ENCODE data around the gene RHOT1. TPM values are rescaled to one million over a fixed set of nuclear protein-coding genes. Genes with fewer than 3 reads are reported as not detected.
A peak's percentile ranks its signal among the peaks of the same experiment; 100 is the strongest.

RHOT1 gene
- total RNA-seq, 1 donor: 47.0 TPM

- H3K27me3 ChIP-seq (ENCODE audit: insufficient read depth, low read length): no peaks in the 10 kb centered on the region
- no peaks in the 10 kb centered on the region for H3K79me2 ChIP-seq (ENCODE audit: insufficient read depth, low read length)
- DNase-seq (ENCODE audit: insufficient read length, low spot score, missing footprints): no peak
- H3K27ac ChIP-seq (ENCODE audit: low read depth, low read length): no peak overlapping the region
- H3K36me3 ChIP-seq (ENCODE audit: insufficient read depth, low read length): no peaks in the 10 kb centered on the region
- no peak overlapping the region for H3K4me2 ChIP-seq (ENCODE audit: insufficient read depth, low read length)
- H2AFZ ChIP-seq (ENCODE audit: low read length): no peak overlapping the region
- H3K4me1 ChIP-seq (ENCODE audit: insufficient read depth, low read length): no peaks in the 10 kb centered on the region
- no peak for TF ChIP-seq CTCF (IDR thresholded peaks at IDR 0.05; ENCODE audit: extremely low read depth, low read depth, low read length)
- no peaks in the 10 kb centered on the region for H3K9me3 ChIP-seq (ENCODE audit: low read depth, low read length)
- peaks cover 4% of the 10 kb centered on the region for H4K20me1 ChIP-seq (ENCODE audit: insufficient read depth, low read length)
- H3K4me3 ChIP-seq (ENCODE audit: insufficient read depth, low read length): no peak overlapping the region
Measured at GRCh38 chr17:32235588-32235987, 93.3 kb downstream of the RHOT1 start.

- no peak overlapping the region for H3K4me3 ChIP-seq (ENCODE audit: insufficient read depth, low read length)
- no peak for DNase-seq (ENCODE audit: insufficient read length, low spot score, missing footprints)
- peaks cover 11% of the 10 kb centered on the region for H4K20me1 ChIP-seq (ENCODE audit: insufficient read depth, low read length)
- H3K36me3 ChIP-seq (ENCODE audit: insufficient read depth, low read length): no peaks in the 10 kb centered on the region
- no peaks in the 10 kb centered on the region for H3K4me1 ChIP-seq (ENCODE audit: insufficient read depth, low read length)
- no peak overlapping the region for H3K27ac ChIP-seq (ENCODE audit: low read depth, low read length)
- H3K27me3 ChIP-seq (ENCODE audit: insufficient read depth, low read length): no peaks in the 10 kb centered on the region
- H2AFZ ChIP-seq (ENCODE audit: low read length): no peak overlapping the region
- TF ChIP-seq CTCF (IDR thresholded peaks at IDR 0.05; ENCODE audit: extremely low read depth, low read depth, low read length): no peak
- H3K9me3 ChIP-seq (ENCODE audit: low read depth, low read length): no peaks in the 10 kb centered on the region
- H3K79me2 ChIP-seq (ENCODE audit: insufficient read depth, low read length): no peaks in the 10 kb centered on the region
- H3K4me2 ChIP-seq (ENCODE audit: insufficient read depth, low read length): no peak overlapping the region
Measured at GRCh38 chr17:32239456-32239855, 97.2 kb downstream of the RHOT1 start.

- H3K4me1 ChIP-seq (ENCODE audit: insufficient read depth, low read length): no peaks in the 10 kb centered on the region
- H3K79me2 ChIP-seq (ENCODE audit: insufficient read depth, low read length): no peaks in the 10 kb centered on the region
- no peak for TF ChIP-seq CTCF (IDR thresholded peaks at IDR 0.05; ENCODE audit: extremely low read depth, low read depth, low read length)
- H2AFZ ChIP-seq (ENCODE audit: low read length): no peak overlapping the region
- no peaks in the 10 kb centered on the region for H3K36me3 ChIP-seq (ENCODE audit: insufficient read depth, low read length)
- H3K4me2 ChIP-seq (ENCODE audit: insufficient read depth, low read length): no peak overlapping the region
- H3K27ac ChIP-seq (ENCODE audit: low read depth, low read length): no peak overlapping the region
- peaks cover 11% of the 10 kb centered on the region for H4K20me1 ChIP-seq (ENCODE audit: insufficient read depth, low read length)
- H3K27me3 ChIP-seq (ENCODE audit: insufficient read depth, low read length): no peaks in the 10 kb centered on the region
- DNase-seq (ENCODE audit: insufficient read length, low spot score, missing footprints): peak; percentile 87
- H3K9me3 ChIP-seq (ENCODE audit: low read depth, low read length): no peaks in the 10 kb centered on the region
- H3K4me3 ChIP-seq (ENCODE audit: insufficient read depth, low read length): no peak overlapping the region
Measured at GRCh38 chr17:32240750-32241149, 98.4 kb downstream of the RHOT1 start.

- Histone ChIP-seq H3K4me1 (ENCODE audit: insufficient read depth, low read length) (no peaks in the 10 kb centered on the region), H3K9me3 (ENCODE audit: low read depth, low read length) (no peaks in the 10 kb centered on the region), H3K27me3 (ENCODE audit: insufficient read depth, low read length) (no peaks in the 10 kb centered on the region), H3K36me3 (ENCODE audit: insufficient read depth, low read length) (no peaks in the 10 kb centered on the region), H3K4me2 (ENCODE audit: insufficient read depth, low read length) (no peak overlapping the region), H4K20me1 (ENCODE audit: insufficient read depth, low read length) (peaks cover 11% of the 10 kb centered on the region), H3K4me3 (ENCODE audit: insufficient read depth, low read length) (no peak overlapping the region), H2AFZ (ENCODE audit: low read length) (no peak overlapping the region), H3K27ac (ENCODE audit: low read depth, low read length) (no peak overlapping the region), H3K79me2 (ENCODE audit: insufficient read depth, low read length) (no peaks in the 10 kb centered on the region)
- DNase-seq (ENCODE audit: insufficient read length, low spot score, missing footprints): no peak
- no peak for TF ChIP-seq CTCF (IDR thresholded peaks at IDR 0.05; ENCODE audit: extremely low read depth, low read depth, low read length)
Measured at GRCh38 chr17:32241640-32242039, 99.3 kb downstream of the RHOT1 start.

All from osteoblast (primary cell).